Astrocyte (in vitro differentiated cells and primary cell): ENCODE data around the gene TOP1. TPM values are rescaled to one million over a fixed set of nuclear protein-coding genes. Genes with fewer than 3 reads are reported as not detected.

Source experiments
- DNase-seq: peaks from one replicate; pipeline ENCODE4 v3.0.0-alpha.2; 2010; ENCODE audit warnings: low read depth
- FAIRE-seq: peaks from 2 replicates; lab custom pipeline; 2011; peaks lifted over from hg19 to GRCh38; lab: Jason Lieb, UNC
- H2AFZ ChIP-seq: 2 replicates; pipeline ENCODE4 v1.6.0; 2012; ENCODE audit warnings: low read depth, low read length, inconsistent platforms
- H3K27ac ChIP-seq: 2 replicates; pipeline ENCODE4 v1.5.1; 2011; ENCODE audit warnings: low read depth, low read length, inconsistent platforms
- H3K27me3 ChIP-seq: 2 replicates; pipeline ENCODE4 v1.6.0; 2011; ENCODE audit warnings: low read length, inconsistent platforms; ENCODE audit not compliant: insufficient read depth
- H3K36me3 ChIP-seq: 2 replicates; pipeline ENCODE4 v1.5.1; 2011; ENCODE audit warnings: low read length, inconsistent platforms; ENCODE audit not compliant: insufficient read depth
- H3K4me1 ChIP-seq: 2 replicates; pipeline ENCODE4 v1.5.1; 2011; ENCODE audit warnings: low read length, inconsistent platforms; ENCODE audit not compliant: insufficient read depth
- H3K4me2 ChIP-seq: 2 replicates; pipeline ENCODE4 v1.6.0; 2012; ENCODE audit warnings: low read length, inconsistent platforms
- H3K4me3 ChIP-seq: 2 replicates; pipeline ENCODE4 v1.5.1; 2011; ENCODE audit warnings: low read depth, mild to moderate bottlenecking, low read length, inconsistent platforms; ENCODE audit not compliant: insufficient read depth
- H3K79me2 ChIP-seq: 2 replicates; pipeline ENCODE4 v1.6.0; 2012; ENCODE audit warnings: mild to moderate bottlenecking, low read length, inconsistent platforms; ENCODE audit not compliant: insufficient read depth
- H3K9ac ChIP-seq: 2 replicates; pipeline ENCODE4 v1.6.0; 2012; ENCODE audit warnings: mild to moderate bottlenecking, low read length, inconsistent platforms
- H3K9me3 ChIP-seq: 2 replicates; pipeline ENCODE4 v1.5.1; 2012; ENCODE audit warnings: low read depth, mild to moderate bottlenecking, low read length, inconsistent platforms; ENCODE audit not compliant: insufficient read depth
- H4K20me1 ChIP-seq: 2 replicates; pipeline ENCODE4 v1.6.0; 2012; ENCODE audit warnings: low read length, inconsistent platforms; ENCODE audit not compliant: insufficient read depth
- H3K27ac Mint-ChIP-seq: one replicate; pipeline ENCODE4 v1.8.0; 2021; ENCODE audit warnings: mild to moderate bottlenecking, mixed read lengths; ENCODE audit not compliant: unreplicated experiment
- H3K27me3 Mint-ChIP-seq: one replicate; pipeline ENCODE4 v1.8.0; 2021; ENCODE audit warnings: low read depth, mixed read lengths; ENCODE audit not compliant: unreplicated experiment
- H3K36me3 Mint-ChIP-seq: one replicate; pipeline ENCODE4 v1.8.0; 2021; ENCODE audit warnings: low read depth, mixed read lengths; ENCODE audit not compliant: unreplicated experiment
- H3K4me1 Mint-ChIP-seq: one replicate; pipeline ENCODE4 v1.8.0; 2021; ENCODE audit warnings: low read depth, mixed read lengths; ENCODE audit not compliant: unreplicated experiment
- H3K4me3 Mint-ChIP-seq: one replicate; pipeline ENCODE4 v1.8.0; 2021; ENCODE audit warnings: mild to moderate bottlenecking, moderate library complexity, mixed read lengths; ENCODE audit not compliant: unreplicated experiment
- H3K9me3 Mint-ChIP-seq: one replicate; pipeline ENCODE4 v1.8.0; 2021; ENCODE audit warnings: mild to moderate bottlenecking, mixed read lengths; ENCODE audit not compliant: unreplicated experiment
- CTCF ChIP-seq: IDR thresholded peaks from 2 replicates; pipeline ENCODE4 v1.5.1; 2011; ENCODE audit warnings: low read depth, mild to moderate bottlenecking, inconsistent platforms, low read length, moderate library complexity; ENCODE audit not compliant: insufficient read depth
- EZH2 ChIP-seq: IDR thresholded peaks from 2 replicates; pipeline ENCODE4 v1.6.1; 2012; ENCODE audit warnings: mild to moderate bottlenecking, low read length, inconsistent platforms; ENCODE audit not compliant: insufficient read depth
- total RNA-seq: library from RNA; stranded (reverse); gene quantifications from 2 replicates; pipeline ENCODE4 v1.2.1, GENCODE V29; 2021

TOP1 gene
- total RNA-seq, 1 donor from 2014 or later = 63.5 TPM

- no peak overlapping the region for H3K9ac ChIP-seq
- no peak for TF ChIP-seq EZH2
- H4K20me1 ChIP-seq = no peaks in the 10 kb centered on the region
- no peaks in the 10 kb centered on the region for H3K36me3 Mint-ChIP-seq
- DNase-seq (no peak), FAIRE-seq (no peak)
- H3K27me3 ChIP-seq = no peaks in the 10 kb centered on the region
- no peak overlapping the region for H3K27ac Mint-ChIP-seq
- no peaks in the 10 kb centered on the region for H3K79me2 ChIP-seq
- no peaks in the 10 kb centered on the region for H3K9me3 Mint-ChIP-seq
- no peaks in the 10 kb centered on the region for H3K27me3 Mint-ChIP-seq
- H3K9me3 ChIP-seq = no peaks in the 10 kb centered on the region
- no peak overlapping the region for H2AFZ ChIP-seq
- H3K4me3 Mint-ChIP-seq = no peak overlapping the region
- no peak overlapping the region for H3K4me2 ChIP-seq
- H3K4me3 ChIP-seq = no peak overlapping the region
- no peaks in the 10 kb centered on the region for H3K36me3 ChIP-seq
- no peak overlapping the region for H3K27ac ChIP-seq
- H3K4me1 ChIP-seq = no peaks in the 10 kb centered on the region
- H3K4me1 Mint-ChIP-seq = peaks cover 13% of the 10 kb centered on the region
Measured at GRCh38 chr20:40992349-40993113, 36.1 kb upstream of the TOP1 start.

- DNase-seq = no peak
- no peaks in the 10 kb centered on the region for H3K4me1 ChIP-seq
Measured at GRCh38 chr20:40993794-40994540, 34.7 kb upstream of the TOP1 start.

More at GRCh38 chr20:40993794-40994540, 34.7 kb upstream of the TOP1 start:
- Histone ChIP-seq H3K9ac (no peak overlapping the region), H3K27me3 (no peaks in the 10 kb centered on the region), H3K27ac (no peak overlapping the region), H3K4me2 (no peak overlapping the region), H3K4me3 (no peak overlapping the region), H3K36me3 (no peaks in the 10 kb centered on the region), H3K79me2 (no peaks in the 10 kb centered on the region), H4K20me1 (no peaks in the 10 kb centered on the region), H2AFZ (no peak overlapping the region), H3K9me3 (no peaks in the 10 kb centered on the region)
- Mint-ChIP-seq H3K27ac (no peak overlapping the region), H3K36me3 (no peaks in the 10 kb centered on the region), H3K4me3 (no peak overlapping the region), H3K27me3 (no peaks in the 10 kb centered on the region), H3K4me1 (peaks cover 13% of the 10 kb centered on the region), H3K9me3 (no peaks in the 10 kb centered on the region)
- FAIRE-seq = no peak
- TF ChIP-seq EZH2 (no peak), CTCF (no peak)
